ENCODE measurements around the gene BBLN.

DNA sequence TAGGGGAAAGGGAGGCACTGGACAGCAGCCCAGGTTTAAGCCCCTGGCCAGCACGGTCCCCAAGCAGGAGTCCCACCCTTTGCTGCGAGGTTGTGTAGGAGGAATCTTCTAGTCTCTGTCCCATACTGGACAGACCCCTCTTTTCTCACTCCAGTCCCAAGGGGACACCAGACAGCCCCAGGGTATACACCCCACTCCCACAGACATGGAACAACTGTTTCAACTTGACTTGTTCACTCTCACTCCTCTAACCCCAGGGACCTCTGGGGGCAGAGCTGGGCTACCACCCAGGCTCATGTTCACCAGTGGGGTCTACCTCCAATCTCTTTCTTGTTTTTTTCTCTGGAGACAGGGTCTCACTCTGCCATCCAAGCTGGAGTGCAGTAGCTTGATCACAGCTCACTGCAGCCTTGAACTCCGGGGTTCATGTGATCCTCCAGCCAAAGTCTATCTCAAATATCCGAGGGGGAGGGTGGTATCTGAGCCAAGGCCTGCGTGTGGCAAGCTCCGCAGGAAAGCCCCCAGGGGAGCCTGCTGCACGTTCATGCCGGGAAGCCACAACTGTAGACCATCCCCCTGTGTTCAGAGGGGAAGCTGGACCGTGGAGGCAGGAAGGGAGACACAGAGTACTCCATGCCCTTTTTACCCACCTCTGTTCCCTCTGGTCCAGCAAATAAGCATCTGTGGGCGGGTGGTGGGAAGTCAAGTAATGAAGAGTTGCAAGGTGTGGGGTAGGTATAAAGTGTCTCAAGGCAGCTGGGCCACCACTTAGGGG, 34.3 kb upstream of the BBLN start:
- TF ChIP-seq, protein P1, sequence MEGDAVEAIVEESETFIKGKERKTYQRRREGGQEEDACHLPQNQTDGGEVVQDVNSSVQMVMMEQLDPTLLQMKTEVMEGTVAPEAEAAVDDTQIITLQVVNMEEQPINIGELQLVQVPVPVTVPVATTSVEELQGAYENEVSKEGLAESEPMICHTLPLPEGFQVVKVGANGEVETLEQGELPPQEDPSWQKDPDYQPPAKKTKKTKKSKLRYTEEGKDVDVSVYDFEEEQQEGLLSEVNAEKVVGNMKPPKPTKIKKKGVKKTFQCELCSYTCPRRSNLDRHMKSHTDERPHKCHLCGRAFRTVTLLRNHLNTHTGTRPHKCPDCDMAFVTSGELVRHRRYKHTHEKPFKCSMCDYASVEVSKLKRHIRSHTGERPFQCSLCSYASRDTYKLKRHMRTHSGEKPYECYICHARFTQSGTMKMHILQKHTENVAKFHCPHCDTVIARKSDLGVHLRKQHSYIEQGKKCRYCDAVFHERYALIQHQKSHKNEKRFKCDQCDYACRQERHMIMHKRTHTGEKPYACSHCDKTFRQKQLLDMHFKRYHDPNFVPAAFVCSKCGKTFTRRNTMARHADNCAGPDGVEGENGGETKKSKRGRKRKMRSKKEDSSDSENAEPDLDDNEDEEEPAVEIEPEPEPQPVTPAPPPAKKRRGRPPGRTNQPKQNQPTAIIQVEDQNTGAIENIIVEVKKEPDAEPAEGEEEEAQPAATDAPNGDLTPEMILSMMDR (conservative IDR thresholded peaks at IDR 0.05 in 1 of 2, IDR thresholded peaks at IDR 0.05 in 1 of 2; ENCODE audit: extremely low read depth in 1 of 2, insufficient read depth in 1 of 2, low read depth in 1 of 2, low read length in 2 of 2), result no peak
- no peak for TF ChIP-seq EZH2 (IDR thresholded peaks at IDR 0.05; ENCODE audit: borderline replicate concordance, low read length)
